Kidney (tissue), 14 donors: ENCODE measurements around the gene SCRN3. TPM values are rescaled to one million over a fixed set of nuclear protein-coding genes. Genes with fewer than 3 reads are reported as not detected.
"Not testable (repeated sequence)": the region's sequence is repeated elsewhere in the genome, so short reads cannot be mapped to it uniquely, and the experiment has no call there.

ENCODE experiments used
- DNase-seq, 5 donors: peaks; one replicate each; pipeline ENCODE4 v3.0.0-alpha.2; 2013 to 2020
- FAIRE-seq: peaks from 2 replicates; lab custom pipeline; 2012; peaks lifted over from hg19 to GRCh38; lab: Jason Lieb, UNC
- H3K27ac ChIP-seq, 2 donors: one replicate each; pipeline ENCODE4 v1.7.0; 2013; ENCODE audit warnings: low read depth in 2 of 2, low read length in 2 of 2, inconsistent platforms in 1 of 2
- H3K27me3 ChIP-seq: one replicate; pipeline ENCODE4 v1.7.1; 2013; ENCODE audit warnings: low read length, inconsistent platforms; ENCODE audit not compliant: control insufficient read depth, insufficient read depth
- H3K36me3 ChIP-seq, 3 donors: one replicate each; pipeline versions ENCODE4 v1.7.0 to v1.7.1; 2013; ENCODE audit warnings: low read length in 3 of 3, control low read depth in 1 of 3, inconsistent platforms in 1 of 3; ENCODE audit not compliant: insufficient read depth in 3 of 3, control insufficient read depth in 2 of 3
- H3K4me1 ChIP-seq, 3 donors: one replicate each; pipeline versions ENCODE4 v1.7.0 to v1.7.1; 2013; ENCODE audit warnings: low read length in 3 of 3, inconsistent platforms in 1 of 3, low read depth in 1 of 3; ENCODE audit not compliant: control insufficient read depth in 2 of 3, insufficient read depth in 2 of 3
- H3K4me3 ChIP-seq, 3 donors: one replicate each; pipeline versions ENCODE4 v1.7.0 to v1.8.1; 2013; ENCODE audit warnings: low read length in 3 of 3, control low read depth in 1 of 3, inconsistent platforms in 1 of 3
- H3K9ac ChIP-seq, 3 donors: one replicate each; pipeline versions ENCODE4 v1.7.0 to v1.7.1; 2013; ENCODE audit warnings: low read length in 3 of 3, control low read depth in 1 of 3, inconsistent platforms in 1 of 3
- H3K9me3 ChIP-seq, 3 donors: one replicate each; pipeline versions ENCODE4 v1.7.0 to v1.7.1; 2013; ENCODE audit warnings: low read length in 3 of 3, control low read depth in 1 of 3, inconsistent platforms in 1 of 3; ENCODE audit not compliant: control insufficient read depth in 2 of 3, insufficient read depth in 1 of 3
- intact Hi-C: fragments of 100-400 bp; cut with DNase I; formaldehyde crosslinking; loops from one replicate; pipeline ENCODE4 v1.11.1; 2022
- polyA plus RNA-seq: library from polyadenylated mRNA; stranded (reverse); fragments of 350-450 nt; fragmentation: Illumina TruSeq; extraction: RNeasy Lipid Tissue Mini Kit (QIAGEN cat#74804); gene quantifications from one replicate; pipeline ENCODE4 v1.2.3, GENCODE V29; 2014; ENCODE audit warnings: low read depth, low replicate concordance; ENCODE audit not compliant: insufficient read depth
- total RNA-seq: library from RNA; stranded (reverse); fragmentation: NEBNext Ultra II Directional; extraction: Animal tissue kit (Norgen Biotek cat#: 25700); gene quantifications from one replicate; pipeline ENCODE4 v1.2.1, GENCODE V29; 2021
- TF ChIP-seq, protein P1 (sequence below): IDR thresholded peaks from 3 replicates; pipeline ENCODE4 v1.5.1; 2012; ENCODE audit warnings: mild to moderate bottlenecking, moderate library complexity, borderline replicate concordance; ENCODE audit not compliant: insufficient read depth; ENCODE audit errors: extremely low read depth
- donor health status: control.
- donor health status: control.
- donor health status: control.
- donor health status: control.
- donor health status: control.
- donor health status: DM: yes; HTN: yes; CAD: no.
- donor health status: Normal renal cell carcinoma (clear cell type).

The SCRN3 gene
- total and polyA plus RNA-seq, 2 donors from 2014 or later = 13.7 to 29.0 TPM

DNA sequence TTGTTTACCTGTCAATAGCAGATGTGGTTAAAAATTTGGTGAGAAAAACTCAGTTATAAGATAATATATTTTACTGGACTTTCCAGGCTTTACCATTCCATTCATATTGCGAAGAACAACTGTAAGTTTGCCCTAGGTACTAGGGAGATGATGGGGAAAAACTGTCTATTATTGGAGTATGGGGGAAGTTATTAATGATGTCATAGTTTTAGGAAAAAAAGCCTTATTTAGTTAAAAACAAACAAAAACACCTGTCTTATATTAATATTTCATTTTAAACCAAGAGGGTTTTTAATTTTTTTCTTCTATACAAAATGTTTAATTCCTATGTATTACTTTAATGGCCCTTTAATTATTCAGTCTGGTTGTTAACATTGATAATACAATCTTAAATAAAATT, 42.5 kb upstream of the SCRN3 start:
- intact Hi-C loops = no loop called here
- H3K9ac ChIP-seq = no peak overlapping the region
- no peaks in the 10 kb centered on the region for H3K27me3 ChIP-seq
- TF ChIP-seq, protein P1, sequence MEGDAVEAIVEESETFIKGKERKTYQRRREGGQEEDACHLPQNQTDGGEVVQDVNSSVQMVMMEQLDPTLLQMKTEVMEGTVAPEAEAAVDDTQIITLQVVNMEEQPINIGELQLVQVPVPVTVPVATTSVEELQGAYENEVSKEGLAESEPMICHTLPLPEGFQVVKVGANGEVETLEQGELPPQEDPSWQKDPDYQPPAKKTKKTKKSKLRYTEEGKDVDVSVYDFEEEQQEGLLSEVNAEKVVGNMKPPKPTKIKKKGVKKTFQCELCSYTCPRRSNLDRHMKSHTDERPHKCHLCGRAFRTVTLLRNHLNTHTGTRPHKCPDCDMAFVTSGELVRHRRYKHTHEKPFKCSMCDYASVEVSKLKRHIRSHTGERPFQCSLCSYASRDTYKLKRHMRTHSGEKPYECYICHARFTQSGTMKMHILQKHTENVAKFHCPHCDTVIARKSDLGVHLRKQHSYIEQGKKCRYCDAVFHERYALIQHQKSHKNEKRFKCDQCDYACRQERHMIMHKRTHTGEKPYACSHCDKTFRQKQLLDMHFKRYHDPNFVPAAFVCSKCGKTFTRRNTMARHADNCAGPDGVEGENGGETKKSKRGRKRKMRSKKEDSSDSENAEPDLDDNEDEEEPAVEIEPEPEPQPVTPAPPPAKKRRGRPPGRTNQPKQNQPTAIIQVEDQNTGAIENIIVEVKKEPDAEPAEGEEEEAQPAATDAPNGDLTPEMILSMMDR = no peak
- no peak overlapping the region for H3K27ac ChIP-seq
- FAIRE-seq = peak; percentile 25
- H3K4me1 ChIP-seq = no peaks in the 10 kb centered on the region
- peaks cover 0 to 12% (median 2%) of the 10 kb centered on the region in 3 donors for H3K36me3 ChIP-seq
- H3K4me3 ChIP-seq = no peak overlapping the region
- DNase-seq = no peak
- H3K9me3 ChIP-seq = no peaks in the 10 kb centered on the region

DNA sequence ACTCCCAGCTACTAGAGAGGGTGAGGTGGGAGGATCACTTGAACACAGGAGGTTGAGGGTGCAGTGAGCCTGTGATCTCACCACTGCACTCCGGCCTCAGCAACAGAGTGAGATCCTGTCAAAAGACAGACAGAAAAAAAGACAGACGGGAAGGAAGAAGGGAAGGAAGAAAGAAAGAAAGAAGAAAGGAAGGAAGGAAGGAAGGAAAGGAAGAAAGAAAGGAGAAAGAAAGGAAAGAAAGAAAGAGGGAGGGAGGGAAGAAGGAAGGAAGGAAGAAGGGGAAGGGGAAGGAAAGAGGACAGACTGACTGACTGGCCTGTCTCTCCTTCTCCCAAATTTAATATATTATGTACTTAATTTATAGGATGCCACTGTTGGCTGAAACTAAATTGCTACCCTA, 39.2 kb upstream of the SCRN3 start:
- FAIRE-seq = no peak
- H3K27ac ChIP-seq = no peak overlapping the region
- intact Hi-C loops = no loop called here

DNA sequence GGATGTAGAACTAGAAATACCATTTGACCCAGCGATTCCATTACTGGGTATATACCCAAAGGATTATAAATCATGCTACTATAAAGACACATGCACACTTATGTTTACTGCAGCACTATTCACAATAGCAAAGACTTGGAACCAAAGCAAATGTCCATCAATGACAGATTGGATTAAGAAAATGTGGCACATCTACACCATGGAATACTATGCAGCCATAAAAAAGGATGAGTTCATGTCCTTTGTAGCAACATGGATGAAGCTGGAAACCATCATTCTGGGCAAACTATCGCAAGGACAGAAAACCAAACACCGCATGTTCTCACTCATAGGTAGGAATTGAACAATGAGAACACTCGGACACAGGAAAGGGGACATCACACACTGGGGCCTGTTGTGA, 35.9 kb upstream of the SCRN3 start:
- intact Hi-C loops, H3K9ac ChIP-seq, H3K36me3 ChIP-seq, FAIRE-seq, H3K27ac ChIP-seq, H3K4me3 ChIP-seq, H3K4me1 ChIP-seq, H3K9me3 ChIP-seq, DNase-seq, H3K27me3 ChIP-seq: not testable (repeated sequence)

More for the DNA sequence above, 39.2 kb upstream of the SCRN3 start:
- DNase-seq = no peak
- H3K27me3 ChIP-seq = no peaks in the 10 kb centered on the region
- H3K4me1 ChIP-seq = no peaks in the 10 kb centered on the region
- TF ChIP-seq, protein P1 = no peak
- peaks cover 0 to 3% (median 2%) of the 10 kb centered on the region in 3 donors for H3K36me3 ChIP-seq
- H3K9ac ChIP-seq = no peak overlapping the region
- no peaks in the 10 kb centered on the region for H3K9me3 ChIP-seq
- H3K4me3 ChIP-seq = no peak overlapping the region

DNA sequence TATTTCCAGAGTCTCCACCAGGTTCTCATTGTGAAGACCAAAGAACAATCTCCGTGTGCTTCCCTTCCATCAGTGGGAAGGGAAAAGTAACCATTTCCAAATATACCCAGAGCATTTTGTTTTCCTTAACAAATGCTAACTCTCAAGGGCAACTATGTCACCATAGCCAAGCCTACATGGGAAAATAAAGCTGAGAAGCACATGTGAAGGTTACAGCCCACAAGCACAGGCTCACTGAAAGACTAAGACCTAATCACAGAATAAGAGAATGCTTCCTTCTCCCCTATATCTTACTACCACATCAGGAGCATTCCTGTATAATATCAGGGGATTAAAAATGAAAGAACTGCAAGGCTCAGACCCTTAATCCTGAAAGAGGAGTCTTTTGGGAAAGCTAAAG, 32.6 kb upstream of the SCRN3 start:
- intact Hi-C loops = no loop called here
- no peak overlapping the region for H3K4me3 ChIP-seq
- DNase-seq (no peak), FAIRE-seq (no peak)
- H3K27ac ChIP-seq = no peak overlapping the region
- H3K36me3 ChIP-seq = peaks cover 0 to 10% (median 5%) of the 10 kb centered on the region in 3 donors
- no peak overlapping the region for H3K9ac ChIP-seq
- no peaks in the 10 kb centered on the region for H3K4me1 ChIP-seq
- no peaks in the 10 kb centered on the region for H3K27me3 ChIP-seq
- TF ChIP-seq, protein P1 = no peak
- no peaks in the 10 kb centered on the region for H3K9me3 ChIP-seq

DNA sequence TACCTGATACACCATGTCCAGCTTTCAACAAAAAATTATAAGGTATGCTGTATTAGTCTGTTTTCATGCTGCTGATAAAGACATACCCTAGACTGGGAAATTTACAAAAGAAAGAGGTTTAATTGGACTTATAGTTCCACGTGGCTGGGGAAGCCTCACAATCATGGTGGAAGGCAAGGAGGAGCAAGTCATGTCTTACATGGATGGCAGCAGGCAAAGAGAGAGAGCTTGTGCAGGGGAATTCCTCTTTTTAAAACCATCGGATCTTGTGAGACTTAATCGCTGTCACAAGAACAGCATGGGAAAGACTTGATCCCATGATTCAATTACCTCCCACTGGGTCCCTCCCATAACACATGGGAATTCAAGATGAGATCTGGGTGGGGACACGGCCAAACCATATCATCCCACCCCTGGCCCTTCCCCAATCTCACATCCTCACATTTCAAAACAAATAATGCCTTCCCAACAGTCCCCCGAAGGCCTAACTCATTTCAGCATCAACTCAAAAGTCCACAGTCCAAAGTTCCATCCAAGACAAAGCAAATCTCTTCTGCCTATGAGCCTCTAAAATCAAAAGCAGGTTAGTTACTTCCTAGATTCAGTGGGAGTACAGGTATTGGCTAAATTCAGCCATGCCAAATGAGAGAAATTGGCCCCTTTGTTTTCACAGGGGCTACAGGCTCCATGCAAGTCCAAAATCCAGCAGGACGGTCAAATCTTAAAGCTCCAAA, 31.9 kb upstream of the SCRN3 start:
- H3K4me1 ChIP-seq, intact Hi-C loops, H3K9me3 ChIP-seq, H3K9ac ChIP-seq, DNase-seq, FAIRE-seq, H3K4me3 ChIP-seq, H3K27ac ChIP-seq, H3K27me3 ChIP-seq, H3K36me3 ChIP-seq: not testable (repeated sequence)
